IMR-90 (cell line): ENCODE results near the gene ENO3.

Experiments
- BHLHE40 ChIP-seq: fragments of 150-350 bp; IDR thresholded peaks from 2 replicates; pipeline ENCODE4 v1.6.1; 2016; ENCODE audit warnings: mild to moderate bottlenecking, low read depth, low read length
- CEBPB ChIP-seq: IDR thresholded peaks from 2 replicates; pipeline ENCODE4 v1.6.1; 2012; ENCODE audit warnings: low read depth, low read length, improper control_type of control experiment
- CTCF ChIP-seq: conservative IDR thresholded peaks from 2 replicates; pipeline ENCODE4 v1.5.1; 2012; ENCODE audit warnings: mild to moderate bottlenecking, low read depth, low read length, improper control_type of control experiment
- ELK1 ChIP-seq: fragments of 150-350 bp; IDR thresholded peaks from 2 replicates; pipeline ENCODE4 v1.6.1; 2016; ENCODE audit warnings: low read depth, mild to moderate bottlenecking, low read length, moderate library complexity, borderline replicate concordance
- MAFK ChIP-seq: IDR thresholded peaks from 2 replicates; pipeline ENCODE4 v1.6.1; 2012; ENCODE audit warnings: low read depth, low read length, improper control_type of control experiment
- NFE2L2 ChIP-seq: fragments of 150-350 bp; IDR thresholded peaks from 2 replicates; pipeline ENCODE4 v1.6.1; 2016; ENCODE audit warnings: low read depth, mild to moderate bottlenecking, low read length
- POLR2A ChIP-seq: IDR thresholded peaks from 2 replicates; pipeline ENCODE4 v1.6.1; 2012; ENCODE audit warnings: mild to moderate bottlenecking, low read depth, low read length
- RCOR1 ChIP-seq: IDR thresholded peaks from 2 replicates; pipeline ENCODE4 v1.6.1; 2012; ENCODE audit warnings: mild to moderate bottlenecking, low read length, improper control_type of control experiment; ENCODE audit not compliant: insufficient replicate concordance
- RFX5 ChIP-seq: IDR thresholded peaks from 2 replicates; pipeline ENCODE4 v1.8.0; 2012; ENCODE audit warnings: low read depth, mild to moderate bottlenecking, low read length, moderate library complexity
- USF2 ChIP-seq: fragments of 150-350 bp; IDR thresholded peaks from 2 replicates; pipeline ENCODE4 v1.6.1; 2017; ENCODE audit warnings: mild to moderate bottlenecking, antibody characterized with exemption, low read length, low read depth

GRCh38 chr17:4901648-4902344 lies 49.1 kb upstream of the ENO3 start:
- TF ChIP-seq USF2 = no peak
- no peak for TF ChIP-seq CTCF
- TF ChIP-seq MAFK = no peak
- no peak for TF ChIP-seq ELK1
- no peak for TF ChIP-seq RFX5
- TF ChIP-seq CEBPB = no peak
- no peak for TF ChIP-seq POLR2A
- no peak for TF ChIP-seq NFE2L2
- no peak for TF ChIP-seq RCOR1
- no peak for TF ChIP-seq BHLHE40
